Fibroblast of lung (primary cell): ENCODE results near the gene PIGO. TPM values are rescaled to one million over a fixed set of nuclear protein-coding genes. Genes with fewer than 3 reads are reported as not detected.

Source experiments
- DNase-seq, 2 donors: peaks; one replicate each; pipeline versions ENCODE4 v3.0.0 to v3.0.0-alpha.2; 2010; ENCODE audit warnings: low read depth in 2 of 2
- H2AFZ ChIP-seq: 2 replicates; pipeline ENCODE4 v1.5.1; 2012; ENCODE audit warnings: low read length, control low read depth, inconsistent platforms
- H3K27ac ChIP-seq: 2 replicates; pipeline ENCODE4 v1.5.1; 2011; ENCODE audit warnings: low read length, control low read depth; ENCODE audit not compliant: insufficient read depth
- H3K27me3 ChIP-seq: 2 replicates; pipeline ENCODE4 v1.5.1; 2011; ENCODE audit warnings: mild to moderate bottlenecking, low read length; ENCODE audit not compliant: control insufficient read depth, insufficient read depth
- H3K36me3 ChIP-seq: 2 replicates; pipeline ENCODE4 v1.5.1; 2011; ENCODE audit warnings: low read length; ENCODE audit not compliant: control insufficient read depth, insufficient read depth
- H3K4me1 ChIP-seq: 2 replicates; pipeline ENCODE4 v1.5.1; 2011; ENCODE audit warnings: low read length; ENCODE audit not compliant: control insufficient read depth, insufficient read depth; ENCODE audit errors: extremely low read depth
- H3K4me2 ChIP-seq: 2 replicates; pipeline ENCODE4 v1.5.1; 2011; ENCODE audit warnings: low read length, control low read depth; ENCODE audit not compliant: insufficient read depth; ENCODE audit errors: extremely low read depth
- H3K4me3 ChIP-seq, 4 experiments: fragments of 200-600 bp in 1 of 4; sonication (generic) in 1 of 4; replicated peaks in 1 of 4; 2 replicates each; pipeline ENCODE4 v1.5.1; 2011 to 2016; ENCODE audit warnings: low read length in 4 of 4, low read depth in 3 of 4, mild to moderate bottlenecking in 3 of 4, control low read depth in 2 of 4, inconsistent platforms in 1 of 4, mixed read lengths in 1 of 4; ENCODE audit not compliant: insufficient read depth in 1 of 4; ENCODE audit errors: control extremely low read depth in 1 of 4
- H3K79me2 ChIP-seq: 2 replicates; pipeline ENCODE4 v1.5.1; 2012; ENCODE audit warnings: mild to moderate bottlenecking, low read length, inconsistent platforms; ENCODE audit not compliant: control insufficient read depth, insufficient read depth
- H3K9ac ChIP-seq: 2 replicates; pipeline ENCODE4 v1.5.1; 2011; ENCODE audit warnings: mild to moderate bottlenecking, low read length, control low read depth; ENCODE audit not compliant: insufficient read depth
- H3K9me3 ChIP-seq: 2 replicates; pipeline ENCODE4 v1.5.1; 2012; ENCODE audit warnings: low read depth, low read length; ENCODE audit not compliant: control insufficient read depth, insufficient read depth
- H4K20me1 ChIP-seq: 2 replicates; pipeline ENCODE4 v1.5.1; 2011; ENCODE audit warnings: low read length; ENCODE audit not compliant: control insufficient read depth, insufficient read depth; ENCODE audit errors: extremely low read depth
- CTCF ChIP-seq, 2 donors: IDR thresholded peaks in 1 of 2; conservative IDR thresholded peaks in 1 of 2; 1 replicate in 1 of 2; 2 replicates in 1 of 2; pipeline ENCODE4 v1.5.1; 2011 to 2012; ENCODE audit warnings: low read length in 2 of 2, control low read depth in 1 of 2, inconsistent platforms in 1 of 2, low read depth in 1 of 2, mild to moderate bottlenecking in 1 of 2
- EZH2 ChIP-seq: IDR thresholded peaks from 2 replicates; pipeline ENCODE4 v1.5.1; 2012; ENCODE audit warnings: low read length, control low read depth, mild to moderate bottlenecking; ENCODE audit errors: missing control alignments
- polyA plus RNA-seq, 2 donors: library from polyadenylated mRNA; depleted of rRNA in 1 of 2; stranded (reverse) in 1 of 2; unstranded in 1 of 2; fragments of >200 nt; gene quantifications; 2 replicates each; pipeline ENCODE4 v1.2.1, GENCODE V29; 2011 to 2012; ENCODE audit warnings: missing spikeins in 1 of 2
- total RNA-seq: library from RNA; depleted of rRNA; stranded (reverse); fragments of >200 nt; gene quantifications from 2 replicates; pipeline ENCODE4 v1.2.1, GENCODE V29; 2014

Gene PIGO
- total and polyA plus RNA-seq, 2 donors (not counting 1 experiment from before 2014, with no cell fraction given) = 14.0 to 14.8 TPM

GRCh38 chr9:35136866-35137265 is 40.5 kb upstream of the PIGO start:
- TF ChIP-seq EZH2 (no peak), CTCF (conservative IDR thresholded peaks at IDR 0.05 in 1 of 2, IDR thresholded peaks at IDR 0.05 in 1 of 2; ENCODE audit: low read depth in 1 of 2, low read length in 2 of 2) (no peak)

GRCh38 chr9:35135988-35136387 is 39.6 kb upstream of the PIGO start:
- H3K4me1 ChIP-seq = no peaks in the 10 kb centered on the region
- H3K27ac ChIP-seq = no peak overlapping the region
- TF ChIP-seq CTCF (conservative IDR thresholded peaks at IDR 0.05 in 1 of 2, IDR thresholded peaks at IDR 0.05 in 1 of 2; ENCODE audit: low read depth in 1 of 2, low read length in 2 of 2) = no peak
- TF ChIP-seq EZH2 = no peak
- no peak overlapping the region for H3K9ac ChIP-seq
- H3K9me3 ChIP-seq = no peaks in the 10 kb centered on the region
- H3K27me3 ChIP-seq = no peaks in the 10 kb centered on the region
- no peak overlapping the region for H2AFZ ChIP-seq
- DNase-seq = no peak
- H3K79me2 ChIP-seq = no peaks in the 10 kb centered on the region
- H3K36me3 ChIP-seq = no peaks in the 10 kb centered on the region
- H3K4me2 ChIP-seq = no peak overlapping the region
- H4K20me1 ChIP-seq = no peaks in the 10 kb centered on the region
- H3K4me3 ChIP-seq = no peak overlapping the region

More at GRCh38 chr9:35136866-35137265, 40.5 kb upstream of the PIGO start:
- Histone ChIP-seq H3K79me2 (no peaks in the 10 kb centered on the region), H3K4me3 (no peak overlapping the region), H3K36me3 (no peaks in the 10 kb centered on the region), H4K20me1 (no peaks in the 10 kb centered on the region), H3K4me2 (no peak overlapping the region), H3K9me3 (no peaks in the 10 kb centered on the region), H3K4me1 (no peaks in the 10 kb centered on the region), H2AFZ (no peak overlapping the region), H3K9ac (no peak overlapping the region), H3K27me3 (no peaks in the 10 kb centered on the region), H3K27ac (no peak overlapping the region)
- DNase-seq = no peak

GRCh38 chr9:35134920-35135319 is 38.5 kb upstream of the PIGO start:
- H2AFZ ChIP-seq = no peak overlapping the region
- no peak overlapping the region for H3K9ac ChIP-seq
- H4K20me1 ChIP-seq = no peaks in the 10 kb centered on the region
- no peaks in the 10 kb centered on the region for H3K79me2 ChIP-seq
- no peak overlapping the region for H3K4me3 ChIP-seq
- no peak for DNase-seq
- no peaks in the 10 kb centered on the region for H3K36me3 ChIP-seq
- TF ChIP-seq CTCF (conservative IDR thresholded peaks at IDR 0.05 in 1 of 2, IDR thresholded peaks at IDR 0.05 in 1 of 2; ENCODE audit: low read depth in 1 of 2, low read length in 2 of 2) = no peak
- TF ChIP-seq EZH2 = no peak
- H3K27me3 ChIP-seq = no peaks in the 10 kb centered on the region
- H3K4me2 ChIP-seq = no peak overlapping the region
- no peaks in the 10 kb centered on the region for H3K9me3 ChIP-seq
- H3K27ac ChIP-seq = no peak overlapping the region
- H3K4me1 ChIP-seq = no peaks in the 10 kb centered on the region
